ENCODE results near the gene RELL1.

DNA sequence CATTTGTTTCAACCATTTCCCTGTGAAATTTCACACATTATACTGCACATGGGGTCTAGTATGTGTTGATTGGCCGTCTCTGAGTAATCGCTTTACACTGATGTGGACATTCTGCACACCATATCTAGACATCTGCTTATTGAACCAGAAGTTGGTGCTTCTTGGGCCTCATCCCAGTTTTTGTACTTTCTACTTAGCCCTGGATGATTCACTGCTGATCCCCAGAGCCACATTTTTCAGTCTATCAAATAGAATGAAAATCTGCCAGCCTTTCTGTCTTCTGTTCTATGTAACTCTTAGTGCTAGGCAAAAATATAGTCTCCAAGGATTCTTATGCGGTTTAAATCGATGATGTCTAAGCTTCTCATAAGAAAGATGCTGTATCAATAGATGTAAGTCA lies 40.5 kb upstream of the RELL1 start:
- TF ChIP-seq CTCF (IDR thresholded peaks at IDR 0.05) (no peak), EZH2 (IDR thresholded peaks at IDR 0.05; ENCODE audit: borderline replicate concordance, insufficient read depth, low read depth, low read length, poor library complexity, severe bottlenecking) (no peak)

Measured in B cell (primary cell).